Right forelimb (tissue), 1 donor: Measurements from ENCODE around the gene NELL2.
A peak's percentile ranks its signal among the peaks of the same experiment; 100 is the strongest.
"Not testable (repeated sequence)": the region's sequence is repeated elsewhere in the genome, so short reads cannot be mapped to it uniquely, and the experiment has no call there.

ENCODE experiments used
- DNase-seq: peaks from one replicate; pipeline ENCODE4 v3.0.0-alpha.2; 2018

Gene NELL2

GRCh38 chr12:44875954-44876543, at the start of gene NELL2:
TSS of gene NELL2 (minus strand) at chr12:44876315. CDS start at chr12:44875869, 446 bp downstream.
- DNase-seq: peak; percentile 67

DNA sequence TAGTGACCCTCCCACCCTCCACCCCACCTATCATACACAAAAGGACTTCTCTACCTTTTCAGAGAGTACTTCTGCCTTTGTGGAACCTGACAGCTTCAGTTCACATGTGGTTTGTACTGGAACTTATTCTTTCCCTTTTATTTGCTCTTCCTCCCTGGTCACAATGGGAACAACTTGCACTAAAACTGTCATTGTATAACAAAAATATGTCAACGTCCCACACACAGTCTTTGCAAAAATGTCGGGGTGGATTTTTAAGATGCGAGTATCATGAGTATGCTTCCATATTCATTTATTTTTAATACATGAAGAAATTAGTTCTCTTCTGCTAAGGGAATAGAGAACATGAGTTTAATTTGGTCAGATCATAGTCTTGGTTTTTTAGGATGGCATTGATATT, 45.6 kb upstream of the NELL2 start:
- no peak for DNase-seq

DNA sequence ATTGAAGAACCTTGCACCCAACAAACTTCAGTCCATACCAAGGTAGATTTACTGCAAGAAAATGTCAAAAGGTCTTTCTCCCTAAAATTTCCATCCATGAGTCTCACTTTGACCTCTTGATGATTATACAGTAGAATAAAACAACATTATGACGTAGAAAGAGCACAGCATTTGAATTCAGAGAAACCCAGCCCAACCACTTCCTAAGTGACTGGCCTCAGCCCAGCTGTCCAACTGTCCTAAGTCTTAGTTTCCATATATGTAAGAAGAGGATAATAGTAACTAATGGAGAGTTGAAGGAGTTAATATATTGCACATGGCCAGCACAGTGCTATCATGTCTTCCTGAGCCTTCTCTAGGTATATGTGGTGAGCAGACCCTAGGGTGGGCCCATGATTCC, 41.0 kb upstream of the NELL2 start:
- DNase-seq: no peak

- DNase-seq: no peak
Measured at GRCh38 chr12:44915958-44916357, 39.8 kb upstream of the NELL2 start.

DNA sequence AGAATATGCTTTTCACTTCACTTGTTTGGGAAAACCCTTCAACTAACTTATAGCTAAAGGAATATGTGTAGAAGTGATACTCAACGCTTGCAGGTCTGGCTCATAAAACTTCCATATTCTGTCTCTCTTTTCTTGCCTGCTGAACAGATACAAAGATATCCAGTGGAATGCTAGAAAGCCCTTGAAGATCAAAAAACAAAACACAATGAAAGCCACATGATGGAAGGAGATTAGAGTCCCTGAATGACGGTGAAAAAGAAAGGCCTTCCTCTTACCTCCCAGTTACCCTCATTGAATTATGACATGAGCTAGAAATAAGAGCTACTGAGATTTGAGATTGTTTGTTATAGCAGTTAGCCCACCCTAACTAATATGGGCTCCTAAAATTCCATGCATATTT, 28.2 kb upstream of the NELL2 start:
- no peak for DNase-seq

- not testable (repeated sequence) for DNase-seq
Measured at GRCh38 chr12:44898108-44898507, 22.0 kb upstream of the NELL2 start.

DNA sequence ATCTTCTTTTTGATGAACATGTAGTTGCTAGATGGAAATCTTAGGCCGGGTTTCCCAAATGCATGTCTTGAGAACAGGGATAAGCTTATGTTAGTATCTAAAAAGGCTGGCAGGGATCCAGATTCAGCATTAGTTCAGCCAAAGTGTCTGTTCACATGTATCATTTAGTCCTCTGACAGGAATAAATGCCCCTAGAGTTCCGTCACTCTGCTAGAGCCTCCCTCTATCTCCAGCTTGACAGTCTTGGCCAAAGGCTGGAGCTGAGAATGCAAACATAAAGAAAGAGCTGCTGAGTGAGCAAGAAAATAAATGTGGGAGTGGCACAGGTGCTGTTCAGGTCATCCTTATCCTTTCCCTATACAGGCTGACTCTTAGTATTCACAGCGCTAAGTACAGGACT, 13.8 kb upstream of the NELL2 start:
- no peak for DNase-seq

DNA sequence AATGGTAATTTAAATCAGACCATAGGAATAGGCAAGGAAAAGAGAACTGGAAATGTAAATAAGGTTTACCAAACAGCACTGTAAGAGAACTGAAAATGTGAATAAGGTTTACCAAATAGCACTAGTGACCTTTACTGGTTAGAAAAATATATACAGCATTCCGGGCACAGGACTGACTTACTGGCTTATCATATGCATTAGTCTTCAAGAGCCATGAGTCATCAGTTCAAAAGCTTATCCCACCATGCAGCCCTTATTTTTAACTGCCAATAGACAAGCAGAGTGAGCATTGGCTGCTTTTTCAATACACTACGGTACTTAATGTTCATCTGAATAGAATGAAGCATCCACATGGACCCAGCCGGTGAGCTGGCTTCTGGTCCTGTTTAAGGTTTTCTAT, 13.0 kb upstream of the NELL2 start:
- DNase-seq: no peak

DNA sequence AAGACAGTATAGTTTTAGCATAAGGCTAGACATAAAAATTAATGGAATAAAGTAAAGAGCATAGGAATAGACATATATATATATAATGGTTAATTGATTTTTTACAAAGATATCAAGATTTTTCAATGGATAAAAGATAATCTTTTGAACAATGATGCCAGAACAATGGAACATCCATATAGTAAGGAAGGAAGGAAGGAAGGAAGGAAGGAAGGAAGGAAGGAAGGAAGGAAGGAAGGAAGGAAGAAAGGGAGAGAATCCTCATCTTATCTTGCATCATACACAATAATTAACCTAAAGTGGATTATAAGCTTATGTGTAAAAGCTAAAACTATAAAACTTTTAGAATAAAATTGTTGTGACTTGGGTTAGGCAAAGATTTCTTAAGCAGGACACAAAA, 9.8 kb upstream of the NELL2 start:
- DNase-seq: no peak

GRCh38 chr12:44881197-44881596, 5.1 kb upstream of the NELL2 start:
- no peak for DNase-seq

GRCh38 chr12:44876544-44877410, 662 bp upstream of the NELL2 start:
- DNase-seq: peak; percentile 72

DNA sequence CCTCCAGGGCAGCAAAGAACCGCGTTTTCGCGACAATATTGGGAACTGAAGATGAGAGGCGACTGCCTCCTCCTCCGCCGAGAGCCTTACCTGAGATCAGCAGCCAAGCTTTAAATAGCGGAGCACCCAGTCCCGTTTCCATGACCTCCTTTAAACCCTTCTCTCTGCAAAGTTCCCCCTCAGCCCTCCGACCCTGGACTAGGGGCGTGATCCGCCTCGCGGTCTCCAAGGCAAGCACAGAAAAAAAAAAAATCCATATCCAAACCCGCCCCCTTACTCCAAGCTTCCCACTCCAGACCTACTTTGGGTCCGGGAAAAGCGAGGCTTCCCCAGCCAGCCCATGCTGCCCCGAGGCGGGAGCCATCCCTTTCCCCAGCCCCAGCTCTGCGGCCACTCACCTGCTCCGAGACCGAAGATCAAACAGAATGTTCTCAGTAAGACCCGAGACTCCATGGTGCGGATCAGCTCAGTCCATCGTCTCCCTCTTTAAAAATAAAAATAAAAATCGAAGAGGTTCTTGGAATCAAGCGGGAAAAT, 630 bp downstream of the NELL2 start:
- peak; percentile 40 for DNase-seq

DNA sequence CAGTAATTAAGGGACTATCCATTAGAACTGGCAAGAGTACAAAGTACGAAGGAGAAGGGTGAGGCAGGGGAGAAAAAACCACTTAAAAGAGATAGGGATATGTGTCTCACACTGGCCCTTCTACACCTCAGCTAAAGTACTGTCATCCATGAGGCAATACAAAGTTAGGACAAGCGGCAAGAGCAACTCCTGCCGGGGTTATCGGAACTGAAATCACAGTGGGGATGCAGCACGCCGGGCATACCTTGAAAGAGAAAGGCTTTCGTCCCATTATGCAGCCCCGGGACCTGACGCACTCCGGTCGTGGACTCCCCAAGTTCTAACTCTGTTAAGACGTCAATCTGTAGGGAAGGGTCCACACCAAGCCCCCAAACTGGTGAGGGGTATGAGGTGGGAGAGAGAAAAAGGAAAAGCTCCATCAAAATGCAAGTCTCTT, 1.1 kb downstream of the NELL2 start:
- peak; percentile 44 for DNase-seq

DNA sequence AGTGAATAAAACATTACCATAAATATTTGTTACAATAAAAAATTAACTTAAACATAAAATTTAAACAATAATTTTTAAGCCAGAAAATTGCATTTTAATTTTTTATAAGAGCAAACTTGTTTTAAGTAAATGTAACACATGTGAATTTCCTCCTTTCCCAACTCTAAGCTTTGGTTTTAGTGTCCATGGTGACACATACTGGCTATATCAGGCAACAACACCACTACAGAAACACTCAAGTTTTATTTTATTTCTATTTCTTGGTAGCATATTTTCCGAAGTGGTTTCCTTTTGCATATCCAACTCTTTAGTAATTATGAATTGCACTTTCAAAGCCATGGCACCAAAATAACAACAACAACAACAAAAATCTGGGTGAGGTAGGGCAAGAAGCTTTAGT, 2.2 kb downstream of the NELL2 start:
- no peak for DNase-seq

- no peak for DNase-seq
Measured at GRCh38 chr12:44869503-44869902, 6.6 kb downstream of the NELL2 start.

DNA sequence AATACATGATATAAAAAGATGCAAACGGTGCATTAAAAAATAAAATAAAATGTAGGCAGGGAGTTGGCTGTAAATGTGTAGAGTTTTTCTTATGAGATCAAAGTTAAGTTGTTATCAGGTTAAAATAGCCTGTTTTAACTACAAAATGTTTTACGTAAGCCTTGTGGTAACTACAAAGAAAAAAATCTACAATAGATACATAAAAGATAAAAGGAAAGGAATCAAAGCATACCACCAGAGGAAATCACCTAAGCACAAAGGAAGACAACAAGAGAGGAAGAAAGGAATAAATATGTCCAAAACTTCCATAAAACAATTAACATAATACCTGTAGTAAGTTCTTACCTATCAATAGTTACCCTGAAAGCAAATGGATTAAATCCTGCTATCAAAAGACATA, 12.2 kb downstream of the NELL2 start:
- DNase-seq: no peak

- DNase-seq: no peak
Measured at GRCh38 chr12:44859998-44860689, 16.0 kb downstream of the NELL2 start.

- DNase-seq: no peak
Measured at GRCh38 chr12:44858226-44858855, 17.8 kb downstream of the NELL2 start.

GRCh38 chr12:44852483-44852882, 23.6 kb downstream of the NELL2 start:
- no peak for DNase-seq

DNA sequence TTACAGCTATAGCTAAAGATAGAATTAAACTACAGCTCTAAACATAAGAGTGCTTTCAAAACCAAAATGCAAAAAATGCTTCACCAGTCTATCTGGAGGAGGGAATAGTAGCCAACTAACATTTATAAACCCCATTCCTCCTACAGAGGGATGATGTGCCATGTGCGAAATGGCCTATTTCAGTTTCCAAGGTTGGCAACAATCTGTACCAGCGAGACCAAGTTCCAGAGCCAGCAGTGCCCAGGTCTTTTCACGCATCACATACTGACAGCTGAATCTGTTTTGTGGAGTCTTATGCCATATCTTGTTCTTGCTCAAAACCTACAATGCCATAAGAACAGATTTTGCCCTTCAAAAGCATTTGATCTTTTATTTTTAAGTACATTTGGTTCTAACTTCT, 24.5 kb downstream of the NELL2 start:
- DNase-seq: no peak

- no peak for DNase-seq
Measured at GRCh38 chr12:44848703-44849085, 27.4 kb downstream of the NELL2 start.

GRCh38 chr12:44847888-44848702, 28.0 kb downstream of the NELL2 start:
- no peak for DNase-seq
